A673 (cell line): Measurements from ENCODE around the gene PSMA1.

Source experiments
- EZH2 ChIP-seq: fragments of 200-600 bp; sonication (generic); IDR thresholded peaks from 2 replicates; pipeline ENCODE4 v1.6.1; 2017; ENCODE audit warnings: borderline replicate concordance, low read depth, mild to moderate bottlenecking, mixed read lengths, antibody characterized with exemption, low read length; ENCODE audit not compliant: poor library complexity, severe bottlenecking
- TF ChIP-seq, protein P1 (sequence below): fragments of 300-800, 200-600 bp; sonication (generic); conservative IDR thresholded peaks from 2 replicates; pipeline ENCODE4 v1.5.1; 2017; ENCODE audit warnings: low read depth, mild to moderate bottlenecking, antibody characterized with exemption, low read length, moderate library complexity, mixed read lengths

DNA sequence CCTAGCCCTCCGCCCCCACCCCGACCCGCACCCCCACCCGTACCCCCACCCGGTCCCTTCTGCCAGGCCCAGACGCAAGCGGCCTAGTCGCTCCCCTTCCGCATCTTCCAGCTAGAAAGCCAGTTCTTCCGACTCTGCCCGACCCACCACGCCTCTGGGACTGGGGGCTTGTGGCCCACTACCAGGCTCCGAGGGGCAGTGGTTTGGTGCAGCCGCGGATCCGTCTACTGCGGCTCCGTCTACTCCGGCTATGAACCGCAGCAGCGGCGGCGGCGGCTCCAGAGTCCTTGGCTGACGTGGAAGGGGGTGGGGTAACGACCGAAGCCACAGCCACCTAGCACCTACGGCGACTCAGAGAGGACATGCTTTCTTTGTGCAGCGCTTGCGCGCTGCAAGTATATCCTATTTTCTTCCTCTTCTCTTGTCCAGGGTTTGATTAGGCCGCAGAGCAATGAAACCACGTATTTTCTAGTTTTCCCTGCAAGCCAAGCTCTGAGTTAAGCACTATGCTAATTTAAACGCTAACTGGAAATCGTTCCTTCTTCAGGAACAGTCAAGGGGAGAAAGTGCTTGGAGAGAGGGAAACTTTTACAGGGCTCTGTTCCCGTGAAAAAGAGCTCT lies 20.5 kb downstream of the PSMA1 start, which contains the start of gene COPB1:
- TF ChIP-seq, protein P1, sequence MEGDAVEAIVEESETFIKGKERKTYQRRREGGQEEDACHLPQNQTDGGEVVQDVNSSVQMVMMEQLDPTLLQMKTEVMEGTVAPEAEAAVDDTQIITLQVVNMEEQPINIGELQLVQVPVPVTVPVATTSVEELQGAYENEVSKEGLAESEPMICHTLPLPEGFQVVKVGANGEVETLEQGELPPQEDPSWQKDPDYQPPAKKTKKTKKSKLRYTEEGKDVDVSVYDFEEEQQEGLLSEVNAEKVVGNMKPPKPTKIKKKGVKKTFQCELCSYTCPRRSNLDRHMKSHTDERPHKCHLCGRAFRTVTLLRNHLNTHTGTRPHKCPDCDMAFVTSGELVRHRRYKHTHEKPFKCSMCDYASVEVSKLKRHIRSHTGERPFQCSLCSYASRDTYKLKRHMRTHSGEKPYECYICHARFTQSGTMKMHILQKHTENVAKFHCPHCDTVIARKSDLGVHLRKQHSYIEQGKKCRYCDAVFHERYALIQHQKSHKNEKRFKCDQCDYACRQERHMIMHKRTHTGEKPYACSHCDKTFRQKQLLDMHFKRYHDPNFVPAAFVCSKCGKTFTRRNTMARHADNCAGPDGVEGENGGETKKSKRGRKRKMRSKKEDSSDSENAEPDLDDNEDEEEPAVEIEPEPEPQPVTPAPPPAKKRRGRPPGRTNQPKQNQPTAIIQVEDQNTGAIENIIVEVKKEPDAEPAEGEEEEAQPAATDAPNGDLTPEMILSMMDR = no peak
- no peak for TF ChIP-seq EZH2
